Measurements from ENCODE around the gene LRRN2.

Gene LRRN2

DNA sequence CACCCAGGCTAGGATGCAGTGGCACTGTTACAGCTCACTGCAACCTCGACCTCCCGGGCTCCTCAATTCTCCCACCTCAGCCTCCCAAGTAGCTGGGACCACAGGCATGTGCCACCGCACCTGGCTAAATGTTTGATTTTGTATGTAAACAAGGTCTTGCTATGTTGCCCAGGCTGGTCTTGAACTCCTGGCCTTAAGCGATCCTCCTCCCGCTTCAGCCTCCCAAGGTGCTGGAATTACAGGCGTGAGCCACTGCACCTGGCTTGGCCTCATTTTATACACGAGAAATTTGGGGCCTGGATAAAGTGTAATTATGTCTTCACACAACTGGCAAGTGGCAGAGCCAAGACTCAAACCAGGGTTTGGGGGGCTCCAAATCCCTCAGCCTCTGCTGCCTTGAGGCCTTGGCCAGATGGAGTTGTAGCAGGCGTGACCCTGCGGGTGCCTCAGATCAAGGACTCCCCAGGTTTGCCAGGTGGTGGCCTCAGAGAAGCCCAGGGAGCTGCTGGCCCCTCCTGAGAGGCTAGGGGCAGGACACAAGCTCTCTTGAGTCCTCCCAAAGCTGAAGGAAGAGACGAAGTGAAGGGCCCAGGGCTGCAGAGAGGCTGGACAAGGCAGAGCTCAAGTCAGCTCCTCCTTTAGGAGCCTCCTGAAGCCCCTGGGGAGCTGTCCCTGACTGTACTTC lies 107.6 kb downstream of the LRRN2 start:
- TF ChIP-seq CTCF (IDR thresholded peaks at IDR 0.05; ENCODE audit: low read length, missing control alignments), result no peak
- no peak overlapping the region for H3K4me3 ChIP-seq (replicated peaks; ENCODE audit: low read depth, low read length)
- no peak for DNase-seq (ENCODE audit: low read depth)

DNA sequence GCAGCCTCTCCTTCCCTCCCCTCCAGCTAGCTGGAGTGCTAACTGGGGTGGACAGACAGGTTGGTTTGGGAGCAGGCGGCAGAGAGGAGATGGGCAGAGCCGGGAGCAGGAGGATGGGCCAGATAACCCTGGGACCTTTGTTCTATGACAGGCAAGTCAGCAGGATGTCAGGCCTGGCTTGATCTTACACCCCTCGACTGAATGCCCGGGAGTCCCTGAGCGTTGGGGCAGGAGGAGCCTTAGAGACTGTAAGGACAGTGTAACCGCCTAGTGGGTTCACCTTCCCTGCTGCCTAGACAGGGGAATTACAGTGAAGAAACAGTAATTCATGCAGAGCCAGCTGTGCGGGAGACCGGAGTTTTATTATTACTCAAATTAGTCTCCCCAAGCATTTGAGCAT lies 109.1 kb downstream of the LRRN2 start:
- H3K4me3 ChIP-seq (replicated peaks; ENCODE audit: low read depth, low read length), result no peak overlapping the region
- no peak for TF ChIP-seq CTCF (IDR thresholded peaks at IDR 0.05; ENCODE audit: low read length, missing control alignments)
- no peak for DNase-seq (ENCODE audit: low read depth)

- no peak for DNase-seq (ENCODE audit: low read depth)
- H3K4me3 ChIP-seq (replicated peaks; ENCODE audit: low read depth, low read length), result no peak overlapping the region
- TF ChIP-seq CTCF (IDR thresholded peaks at IDR 0.05; ENCODE audit: low read length, missing control alignments), result no peak
These were observed 110.0 kb downstream of the LRRN2 start for GRCh38 chr1:204575221-204576190.

GRCh38 chr1:204574865-204575163 lies 110.7 kb downstream of the LRRN2 start:
- DNase-seq (ENCODE audit: low read depth), result no peak
- TF ChIP-seq CTCF (IDR thresholded peaks at IDR 0.05; ENCODE audit: low read length, missing control alignments), result no peak

GRCh38 chr1:204574016-204574864 lies 111.3 kb downstream of the LRRN2 start:
- no peak for DNase-seq (ENCODE audit: low read depth)
- no peak for TF ChIP-seq CTCF (IDR thresholded peaks at IDR 0.05; ENCODE audit: low read length, missing control alignments)

More at GRCh38 chr1:204574865-204575163, 110.7 kb downstream of the LRRN2 start:
- no peak overlapping the region for H3K4me3 ChIP-seq (replicated peaks; ENCODE audit: low read depth, low read length)

GRCh38 chr1:204572923-204573922 lies 112.3 kb downstream of the LRRN2 start:
- no peak overlapping the region for H3K4me3 ChIP-seq (replicated peaks; ENCODE audit: low read depth, low read length)
- no peak for TF ChIP-seq CTCF (IDR thresholded peaks at IDR 0.05; ENCODE audit: low read length, missing control alignments)
- DNase-seq (ENCODE audit: low read depth), result no peak

More at GRCh38 chr1:204574016-204574864, 111.3 kb downstream of the LRRN2 start:
- no peak overlapping the region for H3K4me3 ChIP-seq (replicated peaks; ENCODE audit: low read depth, low read length)

Measured in fibroblast of pulmonary artery (primary cell).